GM19193 (cell line): ENCODE results near the gene NHSL2.

Source experiments
- POLR2A ChIP-seq: IDR thresholded peaks from 4 replicates; pipeline ENCODE4 v1.6.1; 2011; ENCODE audit not compliant: insufficient read depth, insufficient read length; ENCODE audit errors: extremely low read depth

Gene NHSL2

DNA sequence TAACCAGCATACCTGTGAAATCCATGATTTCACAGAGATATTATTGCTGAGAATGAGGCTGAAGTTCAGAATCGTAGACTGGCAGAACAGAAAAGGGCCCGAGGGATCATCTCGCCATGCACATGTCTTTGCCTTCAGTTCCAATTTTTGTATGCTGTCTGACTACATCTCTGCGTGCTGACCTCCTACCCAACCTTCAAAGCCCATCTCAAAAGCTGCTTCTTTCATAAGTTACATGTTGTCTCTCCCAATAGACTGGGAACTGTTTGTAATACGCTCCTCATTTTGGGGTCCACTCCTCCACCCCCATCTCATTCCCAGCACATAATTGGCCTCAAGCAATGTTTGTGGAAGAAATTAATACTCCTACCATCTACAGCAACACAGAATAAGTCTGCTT is 142.9 kb downstream of the NHSL2 start:
- no peak for TF ChIP-seq POLR2A

DNA sequence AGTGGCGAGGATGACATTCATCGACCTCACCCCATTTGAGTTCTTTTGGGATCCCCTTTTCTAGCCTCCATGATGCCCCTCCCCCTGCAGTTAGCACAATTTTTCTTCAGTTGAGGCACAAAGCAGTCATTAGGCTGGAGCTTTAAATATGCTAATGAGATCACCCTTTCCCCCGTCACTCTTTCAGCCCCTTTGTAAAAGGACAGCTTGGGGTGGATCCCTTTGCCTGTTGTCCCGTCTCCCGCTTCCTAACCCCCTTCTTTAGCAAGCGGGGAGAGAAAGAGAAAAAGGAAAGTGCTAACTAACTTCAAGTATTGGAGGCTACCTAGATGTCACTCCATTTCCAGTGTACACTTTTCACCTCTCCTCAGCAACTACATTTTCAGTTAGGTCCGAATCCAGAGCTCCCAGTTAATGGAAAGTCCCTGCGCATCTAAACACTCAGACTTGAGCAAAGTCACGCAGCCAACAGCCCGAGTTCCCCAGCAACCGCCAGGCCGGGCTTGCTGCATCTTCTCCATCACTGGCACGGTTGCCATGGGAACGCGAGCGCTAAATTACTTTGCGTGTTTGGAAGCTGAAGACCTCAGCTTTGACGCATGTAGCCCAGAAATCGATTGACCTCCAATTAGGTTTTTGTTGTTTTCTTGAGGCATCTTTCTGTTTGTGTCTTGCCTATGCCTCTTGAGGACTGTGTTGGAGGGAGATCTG is 144.3 kb downstream of the NHSL2 start:
- no peak for TF ChIP-seq POLR2A

DNA sequence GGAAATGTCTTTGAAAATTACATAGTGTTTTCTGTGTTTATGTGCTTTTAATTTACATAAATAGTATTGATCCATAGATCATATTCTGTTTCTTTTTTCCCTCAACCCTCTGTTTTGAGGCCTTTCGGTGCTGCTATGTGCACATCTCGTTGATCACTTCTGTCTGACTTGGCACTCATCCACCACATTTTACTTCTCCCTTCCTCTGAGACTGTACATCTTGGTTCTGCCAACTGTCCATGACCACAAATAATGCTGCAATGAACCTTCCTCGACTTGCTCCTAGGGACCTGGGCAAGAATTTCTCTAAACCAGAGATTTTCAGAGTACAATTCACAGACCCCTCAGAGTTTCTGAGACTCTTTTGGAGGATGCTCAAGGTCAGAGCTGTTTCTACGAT is 146.7 kb downstream of the NHSL2 start:
- no peak for TF ChIP-seq POLR2A

DNA sequence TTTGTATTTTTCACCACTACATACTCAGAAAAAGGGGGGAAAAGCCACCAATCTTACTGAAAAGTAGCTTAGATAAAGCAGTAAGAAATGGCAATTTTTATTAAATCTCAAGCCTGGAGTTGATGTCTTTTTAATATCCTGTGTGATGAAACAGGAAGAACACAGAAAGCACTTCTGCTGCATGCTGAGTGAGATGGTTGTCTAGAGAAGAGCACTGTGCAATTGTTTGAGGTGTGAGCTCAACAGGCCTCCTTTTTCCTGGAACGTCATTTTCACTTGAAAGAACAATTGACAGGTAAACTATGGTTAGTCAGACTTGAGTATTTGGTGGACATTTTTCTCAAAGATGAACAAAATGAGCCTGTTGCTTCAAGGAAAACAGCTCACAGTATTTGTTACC is 147.2 kb downstream of the NHSL2 start:
- no peak for TF ChIP-seq POLR2A

DNA sequence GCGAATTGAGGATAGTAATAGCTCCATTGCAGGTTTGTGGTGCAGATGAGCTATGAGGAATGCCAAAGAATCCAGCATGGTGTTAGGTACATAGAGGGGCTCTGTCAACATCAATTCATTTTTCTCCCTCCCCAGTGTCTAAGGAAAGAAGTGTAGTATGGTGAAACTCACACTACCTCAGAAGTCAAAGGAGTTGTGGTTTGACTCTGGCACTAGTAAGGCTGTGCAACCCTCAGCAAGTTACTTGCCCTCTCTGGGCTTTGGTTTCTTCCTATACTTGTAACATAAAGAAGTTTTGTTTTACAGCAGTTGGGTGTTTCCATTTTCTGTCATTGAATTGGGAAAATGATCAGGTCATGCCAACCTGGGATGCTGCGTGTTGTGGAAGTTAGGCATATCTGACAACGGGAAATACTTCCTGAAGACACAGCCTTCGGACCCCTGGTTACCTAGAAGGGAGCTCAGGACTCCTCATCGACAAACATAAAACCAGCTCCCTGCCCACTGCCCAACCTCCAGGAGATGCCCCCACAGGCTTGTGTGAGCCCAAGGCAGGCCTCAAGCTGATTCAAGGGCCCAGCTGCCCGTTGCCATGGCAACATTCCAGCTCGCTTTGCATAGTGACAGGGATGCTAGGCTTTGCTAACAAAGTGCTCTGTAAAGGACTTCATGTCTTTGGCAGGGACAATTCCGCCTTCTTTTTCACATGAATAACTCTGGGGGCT is 149.7 kb downstream of the NHSL2 start:
- no peak for TF ChIP-seq POLR2A

DNA sequence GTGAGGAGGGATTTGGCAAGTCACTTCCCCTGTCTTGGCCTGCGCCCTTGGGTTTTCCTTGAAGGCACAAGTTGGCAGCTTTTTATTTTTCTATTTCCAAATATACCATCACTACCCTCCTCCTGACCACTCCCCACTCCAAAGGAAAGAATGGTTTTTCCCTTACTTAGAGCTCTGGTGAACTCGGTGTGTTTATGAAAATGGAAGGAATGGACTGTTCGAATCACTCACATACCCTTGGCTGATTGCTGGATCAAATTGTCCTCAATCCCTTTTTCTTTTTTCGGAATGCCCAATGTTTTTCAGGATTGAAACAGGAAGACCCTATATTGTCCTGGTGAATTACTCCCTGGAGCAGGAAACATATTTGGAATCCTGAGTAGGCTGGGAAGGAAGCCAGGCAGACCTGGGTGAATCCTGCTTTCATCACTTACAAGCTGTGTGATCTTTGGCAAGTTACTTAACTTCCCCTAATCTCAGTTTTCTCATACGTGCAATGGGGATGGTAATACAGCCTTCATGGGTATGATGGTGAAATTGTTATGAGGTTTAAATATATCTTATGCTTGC is 150.4 kb downstream of the NHSL2 start:
- TF ChIP-seq POLR2A, result no peak

DNA sequence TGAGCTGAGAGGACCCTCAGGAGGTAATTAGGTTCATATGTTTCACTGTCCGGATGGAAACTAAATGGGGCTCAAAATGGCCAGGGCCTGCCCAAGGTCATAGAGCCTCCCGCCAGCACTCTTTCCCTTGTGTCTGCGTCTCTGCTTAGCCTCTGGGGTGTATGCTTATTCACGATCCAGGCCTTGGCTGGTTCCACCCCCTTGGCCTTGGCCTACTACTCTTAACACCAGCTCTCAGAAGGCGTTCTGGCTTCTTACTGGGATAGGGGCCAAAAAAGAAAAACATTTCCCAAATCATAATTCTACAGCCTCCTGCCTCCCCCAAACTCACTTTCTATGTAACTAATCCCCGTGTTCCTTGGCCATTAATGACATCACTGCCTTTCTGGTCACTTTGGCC is 152.3 kb downstream of the NHSL2 start:
- TF ChIP-seq POLR2A, result no peak

DNA sequence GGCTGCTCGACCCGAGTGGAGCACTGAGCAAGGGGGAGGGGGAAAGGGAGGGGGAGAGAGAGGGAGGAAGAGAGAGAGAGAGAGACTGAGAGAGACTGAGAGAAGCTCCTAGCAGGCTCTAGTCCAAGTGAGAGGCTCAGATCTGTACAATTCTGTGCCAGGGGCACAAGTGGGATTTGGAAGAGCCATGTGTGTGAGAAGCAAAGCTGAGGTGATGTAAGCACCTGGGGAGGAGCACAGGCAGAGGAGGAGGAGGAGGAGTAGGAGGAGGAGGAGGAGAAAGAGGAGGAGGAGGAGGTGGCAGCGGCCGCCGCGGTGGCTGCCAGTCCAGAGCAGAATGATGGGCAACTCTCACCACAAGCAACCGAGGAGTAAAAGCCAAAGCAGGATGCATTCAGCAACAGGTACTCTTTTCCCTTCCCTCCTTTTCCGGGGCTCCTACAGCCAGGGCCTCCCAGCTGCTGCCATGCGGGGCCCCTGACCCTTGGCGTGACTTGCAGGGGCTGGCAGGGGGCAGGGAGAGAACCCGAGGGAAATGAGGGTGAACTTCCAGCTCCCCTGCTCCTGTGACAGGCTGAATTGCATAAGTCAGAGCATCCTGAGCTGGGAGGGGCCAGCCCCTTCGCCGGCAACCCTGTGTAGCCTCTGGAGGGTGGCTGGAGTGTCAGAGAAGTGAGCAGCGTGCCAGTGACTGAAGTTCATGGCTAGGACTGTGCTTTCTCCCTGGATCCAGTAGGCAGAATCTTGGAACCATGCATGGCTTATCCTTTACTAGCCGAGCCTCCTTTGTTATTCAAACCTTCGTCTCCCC is 158.9 kb downstream of the NHSL2 start:
- no peak for TF ChIP-seq POLR2A

DNA sequence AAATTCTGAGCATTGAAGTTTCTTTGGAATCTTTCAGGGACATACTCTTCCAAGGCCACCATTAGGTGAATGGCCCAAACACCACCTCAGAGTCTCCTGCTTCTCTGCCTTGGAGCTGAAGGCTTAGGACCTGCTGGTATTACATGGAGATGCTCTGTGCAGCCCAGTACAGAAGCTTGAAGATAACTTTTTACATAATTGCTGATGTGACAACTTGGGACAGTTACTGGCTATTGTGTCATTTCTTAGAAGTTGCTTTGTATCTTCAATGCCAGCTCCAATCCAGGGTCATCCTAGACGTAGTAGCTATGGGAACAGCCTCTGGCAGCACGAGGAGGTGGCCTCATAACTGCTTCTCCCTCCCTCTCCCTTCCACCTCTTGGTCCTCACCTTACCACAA is 160.6 kb downstream of the NHSL2 start:
- TF ChIP-seq POLR2A, result no peak

DNA sequence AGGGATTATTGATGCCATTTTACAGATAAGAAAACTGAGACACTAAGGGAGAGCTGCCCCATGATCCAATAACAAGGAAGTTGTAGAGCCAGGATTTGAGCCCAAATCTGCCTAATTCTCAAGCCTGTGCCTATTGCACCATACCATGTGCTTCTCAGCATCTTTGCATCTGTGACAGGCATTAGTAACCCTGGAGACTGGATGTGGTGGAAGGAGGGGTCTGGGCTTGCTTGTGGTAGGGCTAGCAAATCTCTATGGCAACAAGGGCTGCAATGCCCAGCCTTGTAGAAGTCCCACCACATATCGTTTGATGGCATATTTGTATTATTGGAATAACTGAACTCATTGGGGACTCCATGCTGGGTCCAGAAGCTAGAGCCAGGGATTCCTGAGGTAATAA is 163.0 kb downstream of the NHSL2 start:
- no peak for TF ChIP-seq POLR2A

DNA sequence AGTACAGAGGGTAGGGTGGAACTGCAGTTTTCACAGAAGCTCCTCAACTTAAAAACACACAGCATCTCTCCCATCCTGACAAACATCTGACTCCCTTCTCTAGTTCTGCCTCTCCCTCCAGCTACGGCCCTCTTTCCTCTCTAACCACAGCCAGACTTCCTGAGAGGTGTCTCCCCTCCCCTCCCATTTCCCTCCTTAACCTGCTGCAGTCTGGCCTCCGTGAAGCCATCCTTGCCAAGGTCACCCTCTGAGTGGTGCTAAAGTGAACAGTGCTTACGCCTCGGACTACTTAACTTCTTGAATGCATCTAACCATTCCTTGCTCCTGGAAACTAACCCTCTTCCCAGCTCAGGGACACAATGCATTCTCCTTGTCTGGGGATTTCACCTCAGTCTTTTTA is 167.8 kb downstream of the NHSL2 start:
- no peak for TF ChIP-seq POLR2A

DNA sequence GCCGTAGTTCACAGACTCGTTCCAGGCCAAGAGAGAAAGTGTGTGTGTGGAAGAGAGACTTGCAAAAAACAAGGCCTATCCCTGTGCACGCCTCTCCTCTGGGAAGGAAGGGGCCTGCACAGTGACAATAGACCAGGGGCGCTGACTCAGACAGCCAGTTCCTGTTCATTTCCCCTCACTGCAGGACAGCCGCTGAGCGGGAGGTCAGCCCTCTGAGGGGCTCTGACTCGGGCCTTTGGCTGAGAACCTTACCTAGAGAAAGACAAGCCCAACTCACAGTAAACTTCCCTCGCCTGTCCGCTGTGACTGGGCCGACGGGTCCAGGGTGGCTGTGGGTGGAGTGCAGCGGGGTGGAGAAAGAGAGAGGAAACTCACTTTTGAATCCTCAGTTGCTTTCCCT is 169.0 kb downstream of the NHSL2 start:
- TF ChIP-seq POLR2A, result no peak

DNA sequence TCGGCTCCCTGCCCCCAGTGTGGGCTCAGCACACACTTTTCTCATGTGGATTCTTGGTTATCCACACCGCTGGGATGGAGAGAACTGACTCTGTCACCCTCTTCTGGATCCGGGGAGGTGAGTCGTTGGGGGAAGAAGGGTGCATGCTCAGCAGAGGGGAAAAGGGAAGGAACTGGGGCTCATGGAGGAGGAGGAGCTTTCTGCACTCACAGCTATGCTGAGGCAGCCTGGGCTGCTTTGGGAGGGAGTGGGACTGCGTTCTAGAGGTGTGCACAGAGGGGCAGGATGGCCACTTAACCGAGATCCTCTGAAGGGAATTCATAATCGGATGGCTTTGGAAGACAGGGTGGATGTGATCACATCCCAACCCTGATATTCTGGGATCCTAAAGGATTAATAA is 169.5 kb downstream of the NHSL2 start:
- no peak for TF ChIP-seq POLR2A

DNA sequence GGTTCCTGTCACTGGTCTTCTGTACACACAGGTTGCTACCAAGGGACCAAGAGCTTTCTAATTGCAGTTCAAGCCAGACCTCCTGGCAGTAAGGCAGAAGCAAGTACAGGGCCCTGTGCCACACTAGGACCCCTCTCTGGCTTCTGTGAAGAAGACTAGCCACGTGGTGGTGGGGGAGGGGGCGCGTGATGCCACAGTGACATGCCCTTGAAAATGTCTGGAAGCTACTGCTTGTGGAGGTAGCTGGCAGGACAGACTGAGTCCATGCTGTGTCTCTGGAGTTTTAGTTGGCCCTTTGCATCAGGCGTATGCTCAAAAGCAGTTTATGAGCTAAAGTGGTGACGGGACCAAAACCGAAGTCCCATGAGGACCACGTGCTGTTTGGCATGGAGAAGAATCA is 170.2 kb downstream of the NHSL2 start:
- TF ChIP-seq POLR2A, result no peak

DNA sequence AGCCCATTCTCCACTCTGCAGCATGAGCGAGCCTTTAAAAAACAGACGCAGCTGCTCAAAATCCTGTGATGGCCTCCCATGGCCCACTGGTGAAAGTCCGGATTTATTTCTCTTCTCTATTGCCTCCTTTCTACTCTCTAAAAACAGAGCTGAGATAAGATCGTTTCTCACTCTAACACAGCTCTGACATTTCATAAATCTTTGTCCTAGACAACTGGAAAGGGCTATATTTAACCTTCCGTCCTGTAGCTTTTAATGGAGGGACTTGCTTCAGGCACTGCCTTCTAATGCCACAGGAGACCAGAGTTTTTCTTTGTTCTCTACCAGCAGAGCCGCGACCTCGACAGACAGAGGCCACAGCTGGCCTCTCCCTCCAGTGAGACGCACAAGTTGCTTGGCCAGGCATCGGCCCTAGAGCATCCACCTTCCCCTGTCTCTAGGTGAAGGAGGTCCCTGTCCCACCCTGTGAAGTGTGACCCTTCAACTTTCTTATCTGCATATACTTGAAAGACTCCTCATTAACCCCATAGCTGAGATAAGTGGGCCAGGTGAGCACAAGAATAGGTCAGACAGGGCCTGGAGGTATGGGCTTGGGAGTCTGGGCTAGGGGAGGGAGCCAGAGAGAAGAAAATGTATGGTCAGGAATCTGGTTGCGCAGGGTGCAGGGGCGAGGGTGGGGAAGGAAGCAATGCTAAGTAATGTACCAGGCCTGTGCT is 171.1 kb downstream of the NHSL2 start:
- TF ChIP-seq POLR2A, result no peak

DNA sequence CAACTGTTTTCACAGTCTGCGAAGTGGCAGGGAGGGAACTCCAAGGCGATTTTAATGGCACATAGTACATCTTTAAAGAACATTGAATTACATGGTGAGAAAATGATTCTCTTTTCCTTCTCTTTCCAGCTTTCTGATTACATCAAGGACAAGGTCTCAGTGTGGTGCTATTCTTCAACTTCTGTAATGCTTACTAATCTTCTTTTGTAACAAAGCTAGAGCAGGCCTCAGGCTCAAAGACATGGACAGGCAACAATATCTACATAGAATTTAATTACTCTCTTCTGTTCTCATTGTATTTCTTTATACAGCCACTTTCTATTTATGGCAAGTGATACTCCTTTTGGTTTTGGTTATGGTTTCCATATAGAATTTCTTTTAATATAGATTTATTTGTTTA is 172.6 kb downstream of the NHSL2 start:
- TF ChIP-seq POLR2A, result no peak

DNA sequence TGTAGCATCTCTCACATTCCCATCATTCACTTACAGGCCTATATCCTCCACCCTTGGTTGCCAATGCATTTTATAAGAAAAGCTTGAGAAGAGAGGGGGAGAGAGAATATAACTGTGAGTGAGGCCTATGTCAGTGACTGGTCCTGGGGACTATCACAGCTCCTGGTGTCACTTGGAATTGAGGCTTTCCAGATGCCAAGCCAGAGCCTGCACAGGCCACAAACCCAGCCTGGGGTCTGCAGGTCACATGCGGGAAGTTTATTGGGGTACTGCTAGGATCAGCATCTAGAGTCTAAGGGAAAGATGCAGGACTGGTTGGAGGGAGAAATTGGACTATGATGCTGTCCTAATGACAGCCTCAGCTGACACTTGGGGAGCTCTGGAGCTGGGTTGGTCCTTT is 173.5 kb downstream of the NHSL2 start:
- TF ChIP-seq POLR2A, result no peak
